IMR-90 (cell line): Measurements from ENCODE around the gene ADGRB3. TPM values are rescaled to one million over a fixed set of nuclear protein-coding genes. Genes with fewer than 3 reads are reported as not detected.

ENCODE experiments used
- ATAC-seq: fragments of 200-7000 bp; cut with Tn5 transposase; 2 replicates; pipeline ENCODE4 v1.9.1; 2020; ENCODE audit warnings: low read depth, mild to moderate bottlenecking, moderate library complexity
- BruUV-seq: library from RNA; stranded (reverse); fragments of 400-500 nt; replicated peaks from 2 replicates; lab custom pipeline; 2021; lab: Mats Ljungman, UMichigan
- CTCF ChIA-PET: fragments of 300-600 bp; formaldehyde crosslinking; extraction: SDS; loops from one replicate; lab custom pipeline; 2021; ENCODE audit warnings: antibody characterized with exemption; lab: Yijun Ruan, JAX
- POLR2A ChIA-PET: fragments of 300-600 bp; sonication (Branson Sonifier 250); formaldehyde crosslinking; loops from one replicate; lab custom pipeline; 2022; ENCODE audit warnings: antibody characterized with exemption; ENCODE audit not compliant: unreplicated experiment; lab: Charles Lee
- DNase-seq: peaks from one replicate; pipeline ENCODE4 v3.0.0; 2013
- H2AFZ ChIP-seq: replicated peaks from 2 replicates; pipeline ENCODE3; 2013; ENCODE audit warnings: low read length, mild to moderate bottlenecking; ENCODE audit not compliant: poor library complexity
- H2AK5ac ChIP-seq: 2 replicates; pipeline ENCODE4 v1.6.1; 2013; ENCODE audit warnings: low read depth, low read length, inconsistent platforms
- H2AK9ac ChIP-seq: replicated peaks from 2 replicates; pipeline ENCODE3; 2013; ENCODE audit warnings: mild to moderate bottlenecking, low read depth, low read length, moderate library complexity; ENCODE audit not compliant: poor library complexity
- H2BK120ac ChIP-seq: 2 replicates; pipeline ENCODE4 v1.6.1; 2013; ENCODE audit warnings: low read depth, low read length, inconsistent platforms
- H2BK15ac ChIP-seq: 3 replicates; pipeline ENCODE4 v1.6.1; 2013; ENCODE audit warnings: low read depth, low read length, inconsistent platforms
- H2BK20ac ChIP-seq: 2 replicates; pipeline ENCODE4 v1.6.1; 2013; ENCODE audit warnings: low read depth, mild to moderate bottlenecking, inconsistent platforms, low read length, moderate library complexity
- H2BK5ac ChIP-seq: 2 replicates; pipeline ENCODE4 v1.6.1; 2013; ENCODE audit warnings: mild to moderate bottlenecking, low read depth, low read length, inconsistent platforms; ENCODE audit not compliant: poor library complexity, severe bottlenecking
- H3K14ac ChIP-seq: replicated peaks from 2 replicates; pipeline ENCODE4 v1.6.1; 2013; ENCODE audit warnings: low read depth, low read length, inconsistent platforms
- H3K18ac ChIP-seq: 2 replicates; pipeline ENCODE4 v1.6.1; 2013; ENCODE audit warnings: low read depth, low read length, control low read depth
- H3K23ac ChIP-seq: 2 replicates; pipeline ENCODE4 v1.6.1; 2013; ENCODE audit warnings: low read depth, low read length, inconsistent platforms
- H3K27ac ChIP-seq: 2 replicates; pipeline ENCODE4 v1.5.1; 2013; ENCODE audit warnings: mild to moderate bottlenecking, control low read depth, low read length; ENCODE audit not compliant: insufficient read depth
- H3K27me3 ChIP-seq: 2 replicates; pipeline ENCODE4 v1.6.1; 2013; ENCODE audit warnings: low read length; ENCODE audit not compliant: control insufficient read depth, insufficient read depth
- H3K36me3 ChIP-seq: 2 replicates; pipeline ENCODE4 v1.6.1; 2013; ENCODE audit warnings: low read length, mixed read lengths; ENCODE audit not compliant: control insufficient read depth, insufficient read depth
- H3K4ac ChIP-seq: 2 replicates; pipeline ENCODE4 v1.6.1; 2013; ENCODE audit warnings: low read depth, low read length, inconsistent platforms
- H3K4me1 ChIP-seq: 2 replicates; pipeline ENCODE4 v1.6.1; 2013; ENCODE audit warnings: low read length, mixed read lengths; ENCODE audit not compliant: control insufficient read depth, insufficient read depth
- H3K4me2 ChIP-seq: 2 replicates; pipeline ENCODE4 v1.6.1; 2013; ENCODE audit warnings: low read depth, mild to moderate bottlenecking, control low read depth, low read length, moderate library complexity
- H3K4me3 ChIP-seq: 2 replicates; pipeline ENCODE4 v1.5.1; 2013; ENCODE audit warnings: low read depth, mild to moderate bottlenecking, control low read depth, low read length, moderate library complexity; ENCODE audit not compliant: insufficient read depth
- H3K56ac ChIP-seq: 2 replicates; pipeline ENCODE4 v1.6.1; 2013; ENCODE audit warnings: low read length, inconsistent platforms; ENCODE audit not compliant: insufficient read depth; ENCODE audit errors: extremely low read depth
- H3K79me1 ChIP-seq, 2 experiments: 2 replicates each; pipeline ENCODE4 v1.6.1; 2013; ENCODE audit warnings: low read length in 2 of 2, inconsistent platforms in 1 of 2, low read depth in 1 of 2
- H3K9ac ChIP-seq: 2 replicates; pipeline ENCODE4 v1.6.1; 2013; ENCODE audit warnings: low read depth, low read length, control low read depth
- H3K9me1 ChIP-seq: 2 replicates; pipeline ENCODE4 v1.6.1; 2013; ENCODE audit warnings: low read length, inconsistent platforms; ENCODE audit not compliant: insufficient read depth
- H3K9me3 ChIP-seq: 2 replicates; pipeline ENCODE4 v1.6.1; 2013; ENCODE audit warnings: low read length; ENCODE audit not compliant: control insufficient read depth, insufficient read depth
- H4K20me1 ChIP-seq: 2 replicates; pipeline ENCODE4 v1.6.1; 2013; ENCODE audit warnings: low read length, inconsistent platforms; ENCODE audit not compliant: insufficient read depth
- H4K5ac ChIP-seq: 2 replicates; pipeline ENCODE4 v1.6.1; 2013; ENCODE audit warnings: mild to moderate bottlenecking, low read depth, low read length, control low read depth
- H4K8ac ChIP-seq, 2 experiments: 2 replicates each; pipeline ENCODE4 v1.6.1; 2013; ENCODE audit warnings: low read depth in 2 of 2, low read length in 2 of 2, control low read depth in 1 of 2, inconsistent platforms in 1 of 2
- H4K91ac ChIP-seq: 2 replicates; pipeline ENCODE4 v1.6.1; 2013; ENCODE audit warnings: low read depth, low read length, inconsistent platforms; ENCODE audit not compliant: insufficient read depth
- BHLHE40 ChIP-seq: fragments of 150-350 bp; IDR thresholded peaks from 2 replicates; pipeline ENCODE4 v1.6.1; 2016; ENCODE audit warnings: mild to moderate bottlenecking, low read depth, low read length
- CEBPB ChIP-seq: IDR thresholded peaks from 2 replicates; pipeline ENCODE4 v1.6.1; 2012; ENCODE audit warnings: low read depth, low read length, improper control_type of control experiment
- CHD1 ChIP-seq: IDR thresholded peaks from 2 replicates; pipeline ENCODE4 v1.6.1; 2012; ENCODE audit warnings: low read depth, low read length, improper control_type of control experiment
- CTCF ChIP-seq: conservative IDR thresholded peaks from 2 replicates; pipeline ENCODE4 v1.5.1; 2012; ENCODE audit warnings: mild to moderate bottlenecking, low read depth, low read length, improper control_type of control experiment
- ELK1 ChIP-seq: fragments of 150-350 bp; IDR thresholded peaks from 2 replicates; pipeline ENCODE4 v1.6.1; 2016; ENCODE audit warnings: low read depth, mild to moderate bottlenecking, low read length, moderate library complexity, borderline replicate concordance
- FOS ChIP-seq: fragments of 150-350 bp; IDR thresholded peaks from 2 replicates; pipeline ENCODE4 v1.6.1; 2016; ENCODE audit warnings: low read depth, low read length
- MAFK ChIP-seq: IDR thresholded peaks from 2 replicates; pipeline ENCODE4 v1.6.1; 2012; ENCODE audit warnings: low read depth, low read length, improper control_type of control experiment
- MAZ ChIP-seq: IDR thresholded peaks from 2 replicates; pipeline ENCODE4 v1.6.1; 2012; ENCODE audit warnings: low read depth, mild to moderate bottlenecking, low read length, improper control_type of control experiment, moderate library complexity, borderline replicate concordance
- MXI1 ChIP-seq: IDR thresholded peaks from 2 replicates; pipeline ENCODE4 v1.6.1; 2012; ENCODE audit warnings: low read depth, mild to moderate bottlenecking, low read length, moderate library complexity, borderline replicate concordance
- NFE2L2 ChIP-seq: fragments of 150-350 bp; IDR thresholded peaks from 2 replicates; pipeline ENCODE4 v1.6.1; 2016; ENCODE audit warnings: low read depth, mild to moderate bottlenecking, low read length
- POLR2A ChIP-seq: IDR thresholded peaks from 2 replicates; pipeline ENCODE4 v1.6.1; 2012; ENCODE audit warnings: mild to moderate bottlenecking, low read depth, low read length
- RAD21 ChIP-seq: IDR thresholded peaks from 2 replicates; pipeline ENCODE4 v1.6.1; 2012; ENCODE audit warnings: low read length, improper control_type of control experiment
- RCOR1 ChIP-seq: IDR thresholded peaks from 2 replicates; pipeline ENCODE4 v1.6.1; 2012; ENCODE audit warnings: mild to moderate bottlenecking, low read length, improper control_type of control experiment; ENCODE audit not compliant: insufficient replicate concordance
- RFX5 ChIP-seq: IDR thresholded peaks from 2 replicates; pipeline ENCODE4 v1.8.0; 2012; ENCODE audit warnings: low read depth, mild to moderate bottlenecking, low read length, moderate library complexity
- SMC3 ChIP-seq: fragments of 150-350 bp; IDR thresholded peaks from 2 replicates; pipeline ENCODE4 v1.6.1; 2016; ENCODE audit warnings: low read depth, mild to moderate bottlenecking, antibody characterized with exemption, low read length, moderate library complexity
- WGBS, 2 experiments: methylation state at CpG; one replicate each; pipeline versions ENCODE4 v1.1.5 to v1.1.7; 2013; ENCODE audit warnings: missing lambda C conversion rate in 2 of 2; ENCODE audit not compliant: insufficient read length in 1 of 2; ENCODE audit errors: extremely low coverage in 2 of 2; 5-methylcytosine and 5-hydroxymethylcytosine counted together
- dilution Hi-C: fragments of 300-500 bp; cut with HindIII; formaldehyde crosslinking; loops from one replicate; pipeline ENCODE4 v1.14.3; 2018; ENCODE audit warnings: low sequenced_read_pairs; ENCODE audit not compliant: unreplicated experiment
- in situ Hi-C: fragments of 300-500 bp; cut with MboI; formaldehyde crosslinking; loops from 3 replicates; pipeline ENCODE4 v1.14.3; 2019; ENCODE audit warnings: low sequenced_read_pairs, inconsistent platforms, mixed read lengths
- intact Hi-C: fragments of 100-400 bp; cut with micrococcal nuclease; formaldehyde crosslinking; loops from 2 replicates; pipeline ENCODE4 v1.10.0; 2022
- polyA plus RNA-seq, 3 experiments: library from polyadenylated mRNA; depleted of rRNA; stranded (reverse); fragments of >200 nt; gene quantifications; 2 replicates each; pipeline ENCODE4 v1.2.3, GENCODE V29; 2012; ENCODE audit warnings: low replicate concordance in 1 of 3
- total RNA-seq: library from RNA; depleted of rRNA; stranded (reverse); fragments of >200 nt; gene quantifications from 2 replicates; pipeline ENCODE4 v1.2.3, GENCODE V29; 2012
- TF ChIP-seq, protein P1 (sequence below): fragments of 150-350 bp; IDR thresholded peaks from 2 replicates; pipeline ENCODE4 v1.6.1; 2017; ENCODE audit warnings: mild to moderate bottlenecking, antibody characterized with exemption, low read length, low read depth

ADGRB3 gene
- total and polyA plus RNA-seq, 2 of the 4 experiments (the other 2 are of a cell fraction) = not detected

DNA sequence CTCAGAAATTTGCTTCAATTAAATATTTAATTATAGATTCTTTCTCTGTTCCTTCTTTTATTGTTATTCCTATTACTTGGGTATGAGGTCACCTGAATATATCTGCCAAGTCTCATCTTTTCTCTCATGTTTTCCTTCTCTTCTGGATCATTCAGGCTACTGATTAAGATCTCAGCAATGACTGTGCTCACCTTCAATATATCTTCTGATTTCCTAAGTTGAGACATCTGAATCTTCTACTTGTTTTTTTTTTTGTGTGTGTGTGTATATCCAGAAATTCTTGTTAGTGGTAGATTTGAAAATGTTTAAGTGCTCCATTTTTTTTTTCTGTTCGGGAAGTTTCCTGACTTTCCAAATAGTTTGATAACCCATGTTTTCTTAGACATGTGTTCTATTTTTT lies 108.0 kb downstream of the ADGRB3 start:
- Histone ChIP-seq H4K8ac (no peak overlapping the region), H2AK9ac (no peak overlapping the region), H3K14ac (no peak overlapping the region), H3K4me1 (no peaks in the 10 kb centered on the region), H3K9ac (no peak overlapping the region), H2BK20ac (no peak overlapping the region), H3K36me3 (no peaks in the 10 kb centered on the region), H2BK5ac (no peak overlapping the region), H3K27ac (no peak overlapping the region), H3K27me3 (no peaks in the 10 kb centered on the region), H4K5ac (no peak overlapping the region), H3K4me2 (no peak overlapping the region), H3K9me3 (no peaks in the 10 kb centered on the region), H2AK5ac (no peak overlapping the region), H3K79me1 (no peaks in the 10 kb centered on the region), H4K20me1 (no peaks in the 10 kb centered on the region), H3K4ac (no peak overlapping the region), H3K9me1 (no peaks in the 10 kb centered on the region), H2BK15ac (no peak overlapping the region), H3K18ac (no peak overlapping the region), H4K91ac (no peak overlapping the region), H3K56ac (no peak overlapping the region), H3K23ac (no peak overlapping the region), H2BK120ac (no peak overlapping the region), H3K4me3 (no peak overlapping the region), H2AFZ (no peak overlapping the region)
- dilution Hi-C loops (no loop called here), in situ Hi-C loops (no loop called here), intact Hi-C loops (no loop called here)
- no peak for ATAC-seq
- ChIA-PET CTCF (no interaction called here), POLR2A (no interaction called here)
- no CpG with 5 or more reads among the region's 1 CpG for WGBS, 2 experiments
- DNase-seq = no peak
- BruUV-seq = no TSS peak
- TF ChIP-seq CTCF = no peak
- TF ChIP-seq CEBPB = no peak
- no peak for TF ChIP-seq FOS
- TF ChIP-seq BHLHE40 = no peak
- no peak for TF ChIP-seq RCOR1
- TF ChIP-seq SMC3 = no peak
- TF ChIP-seq, protein P1, sequence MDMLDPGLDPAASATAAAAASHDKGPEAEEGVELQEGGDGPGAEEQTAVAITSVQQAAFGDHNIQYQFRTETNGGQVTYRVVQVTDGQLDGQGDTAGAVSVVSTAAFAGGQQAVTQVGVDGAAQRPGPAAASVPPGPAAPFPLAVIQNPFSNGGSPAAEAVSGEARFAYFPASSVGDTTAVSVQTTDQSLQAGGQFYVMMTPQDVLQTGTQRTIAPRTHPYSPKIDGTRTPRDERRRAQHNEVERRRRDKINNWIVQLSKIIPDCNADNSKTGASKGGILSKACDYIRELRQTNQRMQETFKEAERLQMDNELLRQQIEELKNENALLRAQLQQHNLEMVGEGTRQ = no peak
- TF ChIP-seq MAZ = no peak
- no peak for TF ChIP-seq RAD21
- TF ChIP-seq CHD1 = no peak
- no peak for TF ChIP-seq MXI1
- no peak for TF ChIP-seq MAFK
- no peak for TF ChIP-seq NFE2L2
- no peak for TF ChIP-seq RFX5
- no peak for TF ChIP-seq ELK1
- no peak for TF ChIP-seq POLR2A
